ENCODE data around the gene PRLH.
"Not testable (repeated sequence)": the region's sequence is repeated elsewhere in the genome, so short reads cannot be mapped to it uniquely, and the experiment has no call there.

The PRLH gene

DNA sequence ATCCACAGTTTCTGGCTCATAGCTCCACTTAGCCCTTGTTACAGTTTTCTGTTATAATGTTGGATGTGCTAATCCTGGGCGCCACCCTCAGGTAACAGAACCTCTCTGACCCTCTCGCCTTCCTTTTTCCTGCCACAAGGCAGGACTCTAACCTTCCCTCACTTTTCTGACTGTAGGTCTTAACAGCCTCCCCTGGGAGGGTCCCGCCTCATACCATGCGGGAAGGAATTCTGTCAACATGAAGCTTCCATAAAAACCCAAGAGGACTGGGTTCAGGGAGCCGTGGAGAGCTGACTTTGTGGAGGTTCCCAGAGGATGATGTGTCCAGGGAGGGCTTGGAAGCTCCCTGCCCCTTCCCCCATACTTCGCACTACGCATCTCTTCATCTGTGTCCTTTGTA lies 36.0 kb downstream of the PRLH start:
- no peak for DNase-seq

DNA sequence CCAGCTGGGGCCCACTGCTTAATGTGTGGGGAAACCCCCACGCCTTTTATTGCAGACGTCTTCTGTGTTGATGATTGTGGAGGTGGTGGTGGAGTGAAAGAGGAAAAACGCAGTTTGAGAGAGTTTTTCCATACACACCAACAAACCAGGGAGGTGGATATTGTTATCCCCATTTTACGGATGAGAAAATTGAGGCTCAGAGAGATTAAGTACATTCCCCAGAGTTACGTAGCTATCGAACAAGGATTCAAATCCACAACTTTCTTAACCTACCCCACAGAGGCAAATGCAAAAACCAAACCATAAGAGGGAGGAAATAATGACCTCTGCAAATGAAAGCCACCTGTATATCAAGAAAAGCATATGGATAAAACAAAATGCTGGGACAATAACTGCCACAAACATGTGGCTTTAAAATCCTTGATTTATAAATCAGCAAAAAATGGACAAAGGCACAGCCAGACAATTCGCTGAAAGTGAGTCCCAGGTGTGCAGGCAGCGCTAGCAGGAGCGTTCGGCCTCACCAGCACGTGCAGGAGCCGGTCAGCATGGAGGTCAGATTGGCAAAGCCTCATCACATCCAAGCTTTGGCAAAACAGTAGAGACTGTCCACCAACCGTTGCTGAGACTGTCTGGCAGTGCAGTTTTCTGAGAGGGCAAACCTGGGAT lies 36.8 kb downstream of the PRLH start:
- no peak for DNase-seq

DNA sequence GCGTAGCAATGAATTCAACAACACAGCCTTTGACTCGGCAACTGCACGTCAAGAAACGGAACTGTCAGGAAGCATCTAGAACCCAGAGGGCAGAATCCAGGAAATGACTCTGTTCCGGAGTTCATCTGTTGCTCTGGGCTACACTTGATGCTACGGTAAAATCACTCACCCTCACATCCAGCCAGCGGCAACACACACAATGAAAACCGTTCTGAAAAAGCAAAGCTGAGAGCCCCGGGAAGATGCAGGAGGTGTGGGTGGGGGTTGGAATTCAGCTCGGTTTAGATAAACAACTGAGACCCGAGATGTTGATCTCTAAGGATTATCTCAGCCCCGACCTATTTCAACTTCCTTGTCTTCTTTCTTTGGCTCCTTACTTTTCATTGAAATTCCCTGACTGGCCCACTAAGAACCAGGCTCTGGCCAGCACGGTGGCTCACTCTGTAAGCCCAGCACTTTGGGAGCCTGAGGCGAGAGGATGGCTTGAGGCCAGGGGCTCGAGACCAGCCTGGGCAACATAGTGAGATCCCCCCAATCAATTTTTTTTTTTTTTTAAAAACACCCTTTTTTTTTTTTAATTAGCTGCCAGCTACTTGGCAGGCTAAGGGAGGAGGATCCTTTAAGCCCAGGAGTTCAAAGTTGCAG lies 37.5 kb downstream of the PRLH start:
- peak; percentile 62 for DNase-seq

DNA sequence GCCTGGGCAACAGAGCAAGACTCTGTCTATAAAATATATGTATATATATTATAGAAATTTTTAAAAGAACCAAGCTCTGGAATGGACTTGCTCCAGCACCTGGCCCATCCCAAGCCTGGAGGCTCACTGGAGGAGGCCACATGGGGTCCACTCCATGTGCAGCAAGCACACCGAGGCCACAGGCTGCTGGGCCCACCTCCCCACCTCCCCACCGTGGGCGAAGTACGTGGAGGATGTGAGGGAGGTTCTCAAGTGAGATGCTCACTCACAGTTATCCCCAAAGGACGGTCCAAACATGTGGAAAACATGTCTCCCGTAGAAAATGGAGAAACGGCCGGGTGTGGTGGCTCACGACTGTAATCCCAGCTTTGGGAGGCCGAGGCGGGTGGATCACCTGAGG lies 38.0 kb downstream of the PRLH start:
- no peak for DNase-seq

DNA sequence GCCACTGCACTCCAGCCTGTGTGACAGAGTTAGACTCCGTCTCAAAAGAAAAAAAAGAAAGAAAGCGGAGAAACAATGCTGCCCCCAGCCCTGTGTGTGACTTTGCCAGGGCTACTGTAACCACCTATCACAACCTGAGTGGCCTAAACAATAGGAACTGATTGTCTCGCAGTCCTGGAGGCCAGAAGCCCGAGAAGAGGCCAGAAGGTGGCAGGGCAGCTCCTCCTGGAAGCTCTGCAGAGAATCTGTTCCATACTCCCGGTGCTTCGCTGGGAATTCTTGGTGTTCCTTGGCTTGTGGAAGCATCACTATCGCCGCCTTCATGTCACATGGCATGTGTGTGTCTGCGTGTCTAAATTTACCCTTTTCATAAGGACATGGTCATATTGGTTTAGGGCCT lies 38.6 kb downstream of the PRLH start:
- no peak for DNase-seq

DNA sequence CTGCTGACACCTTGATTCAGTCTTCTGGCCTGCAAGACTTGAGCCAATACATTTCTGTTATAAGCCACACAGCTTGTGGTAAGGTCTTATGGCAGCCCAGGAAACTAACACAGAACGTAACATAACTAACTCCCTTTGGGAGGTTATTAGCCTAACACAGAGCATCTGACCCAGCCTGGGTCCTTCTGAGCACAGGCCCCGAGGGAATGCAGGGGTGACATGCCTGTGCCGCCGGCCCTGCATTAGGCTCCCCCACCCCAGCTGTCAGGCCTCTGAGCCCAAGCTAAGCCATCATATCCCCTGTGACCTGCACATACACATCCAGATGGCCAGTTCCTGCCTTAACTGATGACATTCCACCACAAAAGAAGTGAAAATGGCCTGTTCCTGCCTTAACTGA lies 40.1 kb downstream of the PRLH start:
- not testable (repeated sequence) for DNase-seq

DNA sequence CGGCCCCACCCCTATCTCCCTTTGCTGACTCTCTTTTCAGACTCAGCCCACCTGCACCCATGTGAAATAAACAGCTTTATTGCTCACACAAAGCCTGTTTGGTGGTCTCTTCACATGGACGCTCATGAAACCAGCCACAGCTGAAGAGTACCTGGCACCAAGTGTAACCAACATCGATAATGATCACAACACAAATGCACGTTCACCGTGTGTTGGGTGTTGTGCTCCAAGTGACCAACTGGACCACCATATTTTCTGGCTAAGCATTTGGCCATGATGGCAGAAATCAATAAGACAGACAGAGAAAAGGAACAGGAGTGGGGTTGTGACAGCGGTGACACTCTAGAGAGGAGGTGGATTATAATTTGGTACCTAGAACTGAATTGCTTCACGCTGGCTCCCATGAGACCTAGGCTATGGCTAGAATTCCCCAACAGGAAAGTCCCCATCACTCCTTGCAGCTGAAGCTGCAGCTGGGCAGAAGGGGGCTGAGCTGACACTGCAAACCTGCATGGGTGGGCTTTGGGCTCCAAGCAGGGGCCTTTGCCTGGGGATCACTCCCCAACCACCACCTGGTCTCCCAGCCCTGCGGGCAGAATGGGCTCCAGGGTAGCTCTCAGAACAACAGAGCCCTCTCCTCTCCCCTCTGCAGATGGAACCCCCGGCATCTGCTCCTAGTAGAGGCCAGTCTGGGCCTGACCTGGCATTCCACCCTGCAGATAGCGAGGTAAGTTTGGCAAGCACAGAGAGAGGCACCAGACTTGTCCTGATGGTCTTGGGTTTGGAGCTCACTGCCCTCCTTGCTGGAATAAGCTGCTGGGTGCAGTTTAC lies 46.4 kb downstream of the PRLH start:
- DNase-seq: no peak

DNA sequence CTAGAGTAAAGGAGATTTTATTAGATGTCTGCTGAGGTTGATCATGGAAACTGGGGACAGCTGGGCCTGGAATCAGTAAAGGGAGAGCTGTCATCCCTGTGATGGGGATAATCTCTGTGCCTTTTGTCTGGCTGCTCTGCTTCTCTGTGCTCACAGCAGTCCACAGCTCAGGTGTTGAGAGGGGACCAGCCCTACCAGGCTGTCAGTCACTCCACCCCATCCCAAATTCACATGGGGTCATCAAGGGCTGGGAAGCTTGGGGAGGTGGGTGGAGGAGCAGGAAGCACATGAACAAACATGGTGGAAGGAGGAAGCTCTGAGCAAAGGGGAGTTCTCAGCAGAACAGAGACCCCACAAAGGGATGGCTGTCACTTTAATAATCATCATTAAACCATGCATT lies 47.3 kb downstream of the PRLH start:
- DNase-seq: no peak

DNA sequence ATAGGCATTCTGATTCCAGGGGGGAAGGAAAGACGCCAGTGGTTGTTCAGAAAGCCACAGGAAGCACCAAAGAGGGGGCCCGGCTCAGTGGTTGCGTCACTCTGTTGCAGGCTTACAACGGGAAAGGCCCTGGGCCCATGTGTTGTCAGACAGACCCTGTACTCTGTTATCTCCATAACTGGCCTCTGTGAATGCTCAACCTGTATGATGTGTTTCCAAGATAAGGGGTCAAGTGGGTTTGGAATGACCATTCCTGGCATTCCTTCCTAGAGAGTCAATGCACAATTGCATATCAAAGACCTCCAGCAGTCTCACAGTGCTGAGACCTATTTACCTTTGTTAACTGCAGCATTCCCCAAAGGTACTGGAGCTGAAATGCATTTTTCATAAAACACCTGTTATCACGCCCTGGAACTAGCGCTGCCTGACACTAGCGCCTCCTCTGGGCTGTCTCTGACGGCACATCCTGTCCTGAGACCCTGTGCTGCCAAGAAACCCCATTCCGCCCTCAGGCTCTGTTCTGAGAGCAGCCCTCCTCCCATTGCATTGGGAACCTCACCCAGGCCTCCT lies 47.9 kb downstream of the PRLH start:
- no peak for DNase-seq

DNA sequence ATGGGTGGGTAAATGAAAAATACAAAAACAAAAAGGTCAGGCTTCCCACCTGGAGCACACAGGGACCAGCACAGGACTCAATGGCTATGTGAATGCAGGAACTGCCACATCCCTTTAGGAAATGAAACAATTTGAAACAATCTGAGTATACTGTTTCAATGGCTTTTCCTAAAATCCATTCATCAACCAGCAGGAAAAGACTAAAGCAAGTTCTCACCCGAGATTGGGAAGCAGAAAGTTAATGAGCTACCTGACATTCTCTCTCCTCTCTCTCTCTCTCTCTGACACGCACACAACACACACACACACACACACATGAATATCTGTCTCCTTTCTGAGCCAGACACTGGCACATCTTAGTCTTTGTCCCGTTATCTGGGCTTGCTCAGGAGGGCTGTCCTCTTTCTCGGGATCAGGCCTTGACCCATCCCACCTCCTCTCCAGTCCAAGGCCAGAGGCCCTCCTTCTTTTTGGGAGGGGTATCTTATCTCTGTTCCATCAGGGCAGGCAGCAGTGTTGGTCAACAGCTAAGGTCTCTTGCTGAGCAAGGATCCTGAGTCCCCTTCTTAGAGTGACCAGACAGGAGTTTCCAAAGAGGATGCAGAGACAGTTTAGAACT lies 49.4 kb downstream of the PRLH start:
- no peak for DNase-seq

DNA sequence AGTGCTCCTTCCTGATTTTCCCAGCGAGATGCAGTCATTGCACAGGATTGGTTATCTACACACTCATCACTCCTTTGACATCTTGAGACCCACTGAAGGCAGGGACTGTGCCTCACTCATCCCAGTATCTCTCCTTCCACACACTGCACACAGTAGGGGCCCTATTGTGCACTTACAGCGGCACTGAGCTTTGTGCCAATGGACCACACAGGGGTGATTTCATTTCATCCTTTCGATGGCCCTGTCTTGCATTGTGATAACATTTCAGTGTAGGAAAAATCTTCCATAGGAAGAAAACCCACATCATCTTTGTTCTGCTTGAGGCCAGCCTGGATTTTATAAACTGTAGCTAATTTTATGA lies 50.0 kb downstream of the PRLH start:
- DNase-seq: no peak

Data from activated CD4-positive, alpha-beta T cell treated with anti-CD3 and anti-CD28 coated beads, Interleukin-10, Interleukin-2, amounts not matched to agents 100 ng/mL and 50 ng/mL, durations not matched to agents 16 hours and 8 hours (primary cell).